Thyroid gland (tissue), 4 donors: ENCODE data around the gene CARNS1.

Experiments
- CTCF ChIP-seq, 6 experiments: fragments of 200-600 bp in 3 of 6; fragments of 450-650 bp in 3 of 6; sonication (generic) in 3 of 6; IDR thresholded peaks; one replicate each; pipeline ENCODE4 v1.5.1; 2016 to 2019; ENCODE audit warnings: antibody characterized with exemption in 6 of 6, mild to moderate bottlenecking in 2 of 6, inconsistent platforms in 1 of 6, moderate library complexity in 1 of 6
- POLR2A ChIP-seq, 2 donors: fragments of 450-650 bp; IDR thresholded peaks; one replicate each; pipeline ENCODE4 v1.6.1; 2017; ENCODE audit warnings: antibody characterized with exemption in 2 of 2, mild to moderate bottlenecking in 2 of 2, moderate library complexity in 1 of 2

- TF ChIP-seq CTCF (IDR thresholded peaks at IDR 0.05) = no peak
- no peak for TF ChIP-seq POLR2A (IDR thresholded peaks at IDR 0.05)
Observed at GRCh38 chr11:67376873-67377808, 38.3 kb upstream of the CARNS1 start.
